ENCODE measurements around the gene AFF3.

The AFF3 gene

GRCh38 chr2:99641999-99642398 is 500.4 kb downstream of the AFF3 start:
- TF ChIP-seq SIN3A (IDR thresholded peaks at IDR 0.05; ENCODE audit: borderline replicate concordance, insufficient read depth, low read length): no peak
- no peak for TF ChIP-seq FOXP2 (optimal IDR thresholded peaks at IDR 0.05; ENCODE audit: borderline replicate concordance, extremely low read depth, extremely low read length, insufficient read depth)
- TF ChIP-seq POLR2AphosphoS5 (IDR thresholded peaks at IDR 0.05; ENCODE audit: low read depth, low read length): no peak
- TF ChIP-seq TAF1 (IDR thresholded peaks at IDR 0.05; ENCODE audit: borderline replicate concordance, insufficient read depth, low read length): no peak
- TF ChIP-seq REST (IDR thresholded peaks at IDR 0.05; ENCODE audit: insufficient read depth in 1 of 2, low read depth in 2 of 2, low read length in 2 of 2): no peak

- TF ChIP-seq TAF1 (IDR thresholded peaks at IDR 0.05; ENCODE audit: borderline replicate concordance, insufficient read depth, low read length) (no peak), POLR2AphosphoS5 (IDR thresholded peaks at IDR 0.05; ENCODE audit: low read depth, low read length) (no peak), REST (IDR thresholded peaks at IDR 0.05; ENCODE audit: insufficient read depth in 1 of 2, low read depth in 2 of 2, low read length in 2 of 2) (no peak), FOXP2 (optimal IDR thresholded peaks at IDR 0.05; ENCODE audit: borderline replicate concordance, extremely low read depth, extremely low read length, insufficient read depth) (no peak), SIN3A (IDR thresholded peaks at IDR 0.05; ENCODE audit: borderline replicate concordance, insufficient read depth, low read length) (no peak)
These were observed 501.7 kb downstream of the AFF3 start for GRCh38 chr2:99640635-99641151.

GRCh38 chr2:99638791-99639190 is 503.6 kb downstream of the AFF3 start:
- TF ChIP-seq SIN3A (IDR thresholded peaks at IDR 0.05; ENCODE audit: borderline replicate concordance, insufficient read depth, low read length) (no peak), REST (IDR thresholded peaks at IDR 0.05; ENCODE audit: insufficient read depth in 1 of 2, low read depth in 2 of 2, low read length in 2 of 2) (no peak), TAF1 (IDR thresholded peaks at IDR 0.05; ENCODE audit: borderline replicate concordance, insufficient read depth, low read length) (no peak), POLR2AphosphoS5 (IDR thresholded peaks at IDR 0.05; ENCODE audit: low read depth, low read length) (no peak), FOXP2 (optimal IDR thresholded peaks at IDR 0.05; ENCODE audit: borderline replicate concordance, extremely low read depth, extremely low read length, insufficient read depth) (no peak)

GRCh38 chr2:99637159-99637697 is 505.2 kb downstream of the AFF3 start:
- no peak for TF ChIP-seq REST (IDR thresholded peaks at IDR 0.05; ENCODE audit: insufficient read depth in 1 of 2, low read depth in 2 of 2, low read length in 2 of 2)
- no peak for TF ChIP-seq SIN3A (IDR thresholded peaks at IDR 0.05; ENCODE audit: borderline replicate concordance, insufficient read depth, low read length)
- TF ChIP-seq FOXP2 (optimal IDR thresholded peaks at IDR 0.05; ENCODE audit: borderline replicate concordance, extremely low read depth, extremely low read length, insufficient read depth): no peak
- TF ChIP-seq TAF1 (IDR thresholded peaks at IDR 0.05; ENCODE audit: borderline replicate concordance, insufficient read depth, low read length): no peak
- no peak for TF ChIP-seq POLR2AphosphoS5 (IDR thresholded peaks at IDR 0.05; ENCODE audit: low read depth, low read length)

All from PFSK-1 (cell line).